ENCODE results near the gene SLC39A11.

GRCh38 chr17:72795941-72796340 lies 296.5 kb downstream of the SLC39A11 start:
- TF ChIP-seq CTCF (IDR thresholded peaks at IDR 0.05; ENCODE audit: low read length) (no peak), EZH2 (optimal IDR thresholded peaks at IDR 0.05; ENCODE audit: low read depth, low read length) (no peak), EZH2phosphoT487 (IDR thresholded peaks at IDR 0.05; ENCODE audit: low read length) (no peak)

Measured in MM.1S (cell line).